Measurements from ENCODE around the gene CEP76.

Gene CEP76

GRCh38 chr18:12721495-12722275 is 19.2 kb upstream of the CEP76 start:
- Histone ChIP-seq H3K36me3 (ENCODE audit: insufficient read depth, low read length) (peaks cover 85% of the 10 kb centered on the region), H3K9me3 (ENCODE audit: insufficient read depth, low read length, severe bottlenecking) (no peaks in the 10 kb centered on the region), H3K27me3 (ENCODE audit: insufficient read depth, low read length, poor library complexity) (no peaks in the 10 kb centered on the region), H2AFZ (ENCODE audit: low read depth, low read length) (no peak overlapping the region), H3K4me1 (ENCODE audit: insufficient read depth, low read length) (no peaks in the 10 kb centered on the region), H3K9ac (ENCODE audit: low read depth, low read length) (no peak overlapping the region), H3K27ac (ENCODE audit: low read length) (no peak overlapping the region), H3K4me2 (ENCODE audit: insufficient read depth, low read length) (no peak overlapping the region), H3K79me2 (ENCODE audit: insufficient read depth, low read length) (peaks cover 15% of the 10 kb centered on the region), H3K4me3 (ENCODE audit: low read depth in 1 of 2, low read length in 2 of 2) (no peak overlapping the region), H4K20me1 (ENCODE audit: insufficient read depth, low read length) (no peaks in the 10 kb centered on the region; the same call in 1 of the 2 replicates)
- no peak for DNase-seq
- TF ChIP-seq CTCF (IDR thresholded peaks at IDR 0.05; ENCODE audit: borderline replicate concordance, extremely low read depth, low read length, poor library complexity, severe bottlenecking): no peak
- TF ChIP-seq EZH2 (IDR thresholded peaks at IDR 0.05; ENCODE audit: borderline replicate concordance, low read depth, low read length, severe bottlenecking): no peak
- ATAC-seq (ENCODE audit: insufficient read depth, low read depth): no peak

- no peak for TF ChIP-seq EZH2 (IDR thresholded peaks at IDR 0.05; ENCODE audit: borderline replicate concordance, low read depth, low read length, severe bottlenecking)
- no peak for TF ChIP-seq CTCF (IDR thresholded peaks at IDR 0.05; ENCODE audit: borderline replicate concordance, extremely low read depth, low read length, poor library complexity, severe bottlenecking)
These were observed 8.9 kb upstream of the CEP76 start for GRCh38 chr18:12711446-12711845.

GRCh38 chr18:12703664-12704063 is 1.1 kb upstream of the CEP76 start:
- H2AFZ ChIP-seq (ENCODE audit: low read depth, low read length): peak overlapping the region; percentile 93; the same call in 1 of the 2 replicates
- peak overlapping the region; percentile 44 to 73 for H3K4me3 ChIP-seq (ENCODE audit: low read depth in 1 of 2, low read length in 2 of 2)
- ATAC-seq (ENCODE audit: insufficient read depth, low read depth) (0 out of 3 replicates have a peak, but pooled peaks have one; percentile 14), DNase-seq (peak; percentile 23)
- H3K27ac ChIP-seq (ENCODE audit: low read length): peak overlapping the region; percentile 97
- peak overlapping the region; percentile 93 for H3K9ac ChIP-seq (ENCODE audit: low read depth, low read length)
- no peaks in the 10 kb centered on the region for H3K27me3 ChIP-seq (ENCODE audit: insufficient read depth, low read length, poor library complexity)
- peaks cover 23% of the 10 kb centered on the region; the same call in 1 of the 2 replicates for H4K20me1 ChIP-seq (ENCODE audit: insufficient read depth, low read length)
- peaks cover 61% of the 10 kb centered on the region for H3K36me3 ChIP-seq (ENCODE audit: insufficient read depth, low read length)
- TF ChIP-seq CTCF (IDR thresholded peaks at IDR 0.05; ENCODE audit: borderline replicate concordance, extremely low read depth, low read length, poor library complexity, severe bottlenecking): no peak
- no peak for TF ChIP-seq EZH2 (IDR thresholded peaks at IDR 0.05; ENCODE audit: borderline replicate concordance, low read depth, low read length, severe bottlenecking)
- no peaks in the 10 kb centered on the region for H3K9me3 ChIP-seq (ENCODE audit: insufficient read depth, low read length, severe bottlenecking)
- H3K4me2 ChIP-seq (ENCODE audit: insufficient read depth, low read length): peak overlapping the region; percentile 90
- peaks cover 44% of the 10 kb centered on the region for H3K4me1 ChIP-seq (ENCODE audit: insufficient read depth, low read length)
- H3K79me2 ChIP-seq (ENCODE audit: insufficient read depth, low read length): peaks cover 94% of the 10 kb centered on the region

More at GRCh38 chr18:12711446-12711845, 8.9 kb upstream of the CEP76 start:
- DNase-seq: no peak
- Histone ChIP-seq H3K36me3 (ENCODE audit: insufficient read depth, low read length) (peaks cover 88% of the 10 kb centered on the region), H3K4me3 (ENCODE audit: low read depth in 1 of 2, low read length in 2 of 2) (no peak overlapping the region), H3K27ac (ENCODE audit: low read length) (no peak overlapping the region), H3K4me2 (ENCODE audit: insufficient read depth, low read length) (no peak overlapping the region), H2AFZ (ENCODE audit: low read depth, low read length) (no peak overlapping the region), H3K9ac (ENCODE audit: low read depth, low read length) (no peak overlapping the region), H3K4me1 (ENCODE audit: insufficient read depth, low read length) (no peaks in the 10 kb centered on the region), H3K79me2 (ENCODE audit: insufficient read depth, low read length) (peaks cover 63% of the 10 kb centered on the region), H3K9me3 (ENCODE audit: insufficient read depth, low read length, severe bottlenecking) (no peaks in the 10 kb centered on the region), H4K20me1 (ENCODE audit: insufficient read depth, low read length) (peaks cover 8% of the 10 kb centered on the region; the same call in 1 of the 2 replicates), H3K27me3 (ENCODE audit: insufficient read depth, low read length, poor library complexity) (no peaks in the 10 kb centered on the region)
- ATAC-seq (ENCODE audit: insufficient read depth, low read depth): no peak

Measured in DND-41 (cell line).